ENCODE data around the gene PNPLA5.

The PNPLA5 gene

GRCh38 chr22:43851058-43851978 is 40.5 kb downstream of the PNPLA5 start:
- Histone ChIP-seq H3K36me3 (ENCODE audit: control insufficient read depth, insufficient read depth, low read length, severe bottlenecking) (no peaks in the 10 kb centered on the region), H3K4me3 (ENCODE audit: low read length) (no peak overlapping the region), H3K27me3 (replicated peaks; ENCODE audit: control insufficient read depth, insufficient read depth, low read length) (peaks cover 57% of the 10 kb centered on the region), H3K9ac (ENCODE audit: low read length) (no peak overlapping the region), H3K9me3 (ENCODE audit: control insufficient read depth, low read length) (peaks cover 5% of the 10 kb centered on the region), H3K4me1 (ENCODE audit: control insufficient read depth, insufficient read depth, low read length) (peaks cover 2% of the 10 kb centered on the region)
- no peak for DNase-seq (ENCODE audit: low read depth)

DNA sequence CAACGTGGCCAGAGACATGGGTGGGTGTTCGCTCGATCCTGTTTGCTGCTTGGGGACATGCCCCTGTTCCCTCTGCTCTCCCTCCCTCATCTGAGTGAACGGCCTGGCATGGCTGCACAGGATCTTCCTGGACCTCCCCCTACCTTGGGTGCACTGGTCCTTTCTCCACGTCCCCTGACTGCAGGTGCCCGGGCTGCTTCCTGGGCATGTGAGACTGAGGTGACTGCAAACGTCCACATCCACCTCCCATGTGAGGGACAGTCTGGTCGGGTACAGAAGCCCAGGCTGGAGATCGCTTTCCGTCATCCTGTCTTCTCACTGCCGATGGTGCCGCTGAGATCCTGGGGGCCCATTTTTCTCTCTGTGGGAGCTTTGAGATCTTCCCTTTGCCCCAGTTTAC is 41.3 kb downstream of the PNPLA5 start:
- H3K4me3 ChIP-seq (ENCODE audit: low read length) = no peak overlapping the region
- H3K36me3 ChIP-seq (ENCODE audit: control insufficient read depth, insufficient read depth, low read length, severe bottlenecking) = no peaks in the 10 kb centered on the region
- H3K4me1 ChIP-seq (ENCODE audit: control insufficient read depth, insufficient read depth, low read length) = peaks cover 2% of the 10 kb centered on the region
- DNase-seq (ENCODE audit: low read depth) = no peak
- no peak overlapping the region for H3K9ac ChIP-seq (ENCODE audit: low read length)
- H3K27me3 ChIP-seq (replicated peaks; ENCODE audit: control insufficient read depth, insufficient read depth, low read length) = peaks cover 57% of the 10 kb centered on the region
- no peaks in the 10 kb centered on the region for H3K9me3 ChIP-seq (ENCODE audit: control insufficient read depth, low read length)

GRCh38 chr22:43849731-43850130 is 42.1 kb downstream of the PNPLA5 start:
- Histone ChIP-seq H3K9me3 (ENCODE audit: control insufficient read depth, low read length) (no peaks in the 10 kb centered on the region), H3K4me1 (ENCODE audit: control insufficient read depth, insufficient read depth, low read length) (peaks cover 2% of the 10 kb centered on the region), H3K27me3 (replicated peaks; ENCODE audit: control insufficient read depth, insufficient read depth, low read length) (peaks cover 64% of the 10 kb centered on the region), H3K9ac (ENCODE audit: low read length) (no peak overlapping the region), H3K36me3 (ENCODE audit: control insufficient read depth, insufficient read depth, low read length, severe bottlenecking) (no peaks in the 10 kb centered on the region), H3K4me3 (ENCODE audit: low read length) (no peak overlapping the region)
- DNase-seq (ENCODE audit: low read depth) = no peak

DNA sequence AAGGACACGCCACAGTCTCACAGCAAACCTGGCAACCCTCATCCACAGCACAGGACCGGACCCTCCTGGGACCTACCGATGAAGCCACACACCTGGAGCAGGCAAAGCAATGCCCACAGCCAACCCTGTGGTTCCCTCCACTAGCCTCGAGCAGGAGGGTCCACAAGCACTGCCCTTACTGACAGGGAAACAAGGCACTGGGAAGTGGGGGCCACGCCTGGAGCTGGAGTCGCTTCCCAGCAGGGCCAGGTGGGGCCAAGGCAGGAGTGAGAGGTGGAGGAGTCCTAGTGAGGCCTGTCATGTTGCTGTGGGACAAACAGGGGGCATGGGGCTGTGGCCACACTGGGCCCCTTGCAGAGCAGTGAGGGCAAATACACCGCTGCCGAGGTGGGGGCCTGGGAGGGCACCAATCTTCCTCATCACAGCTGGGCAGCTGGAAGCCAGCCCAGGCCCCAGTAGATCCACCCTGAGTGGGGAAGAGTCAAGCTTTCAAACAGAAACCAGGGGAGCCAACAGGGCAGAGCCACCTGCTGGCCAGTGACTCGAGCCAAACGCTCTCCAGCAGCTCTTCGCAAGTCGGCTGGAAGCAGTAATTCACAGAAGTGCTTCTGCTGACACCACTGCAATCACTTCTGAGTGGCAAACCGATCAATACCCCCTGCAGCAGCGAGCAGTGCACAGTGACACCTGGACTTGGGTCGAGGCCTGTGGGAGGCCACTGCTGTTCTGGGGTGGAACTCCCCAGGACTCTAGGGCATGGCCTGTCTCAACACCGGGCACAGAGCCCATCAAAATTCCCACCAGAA is 43.2 kb downstream of the PNPLA5 start:
- no peak overlapping the region for H3K4me3 ChIP-seq (ENCODE audit: low read length)
- H3K36me3 ChIP-seq (ENCODE audit: control insufficient read depth, insufficient read depth, low read length, severe bottlenecking) = no peaks in the 10 kb centered on the region
- peaks cover 2% of the 10 kb centered on the region for H3K4me1 ChIP-seq (ENCODE audit: control insufficient read depth, insufficient read depth, low read length)
- H3K27me3 ChIP-seq (replicated peaks; ENCODE audit: control insufficient read depth, insufficient read depth, low read length) = peaks cover 74% of the 10 kb centered on the region
- H3K9ac ChIP-seq (ENCODE audit: low read length) = no peak overlapping the region
- peak; percentile 15 for DNase-seq (ENCODE audit: low read depth)
- no peaks in the 10 kb centered on the region for H3K9me3 ChIP-seq (ENCODE audit: control insufficient read depth, low read length)

- Histone ChIP-seq H3K4me3 (ENCODE audit: low read length) (no peak overlapping the region), H3K4me1 (ENCODE audit: control insufficient read depth, insufficient read depth, low read length) (peaks cover 2% of the 10 kb centered on the region), H3K9me3 (ENCODE audit: control insufficient read depth, low read length) (no peaks in the 10 kb centered on the region), H3K9ac (ENCODE audit: low read length) (no peak overlapping the region), H3K36me3 (ENCODE audit: control insufficient read depth, insufficient read depth, low read length, severe bottlenecking) (no peaks in the 10 kb centered on the region), H3K27me3 (replicated peaks; ENCODE audit: control insufficient read depth, insufficient read depth, low read length) (peaks cover 69% of the 10 kb centered on the region)
- DNase-seq (ENCODE audit: low read depth) = no peak
These were observed 44.2 kb downstream of the PNPLA5 start for GRCh38 chr22:43847376-43848289.

- no peak overlapping the region for H3K9ac ChIP-seq (ENCODE audit: low read length)
These were observed 44.8 kb downstream of the PNPLA5 start for GRCh38 chr22:43846966-43847365.

DNA sequence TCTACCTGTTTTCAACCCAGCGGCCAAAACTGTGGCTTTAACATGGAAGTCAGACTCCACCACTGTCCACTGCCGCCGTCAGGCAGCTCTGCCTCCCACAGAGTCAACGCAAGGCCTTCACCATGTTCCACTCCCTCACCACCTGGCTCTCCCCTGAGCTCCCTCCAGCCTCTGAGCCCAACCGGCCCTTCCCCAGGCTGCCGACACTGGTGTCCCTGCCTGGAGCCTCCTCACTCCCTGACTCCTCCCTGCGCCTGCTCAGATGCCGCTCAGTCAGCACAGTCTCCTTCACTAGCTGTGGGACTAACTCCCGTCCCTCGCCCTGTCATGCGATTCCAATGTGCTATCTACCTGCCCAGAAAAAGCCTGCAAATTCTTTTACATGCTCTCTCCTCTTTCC is 45.8 kb downstream of the PNPLA5 start:
- no peaks in the 10 kb centered on the region for H3K36me3 ChIP-seq (ENCODE audit: control insufficient read depth, insufficient read depth, low read length, severe bottlenecking)
- H3K9me3 ChIP-seq (ENCODE audit: control insufficient read depth, low read length) = no peaks in the 10 kb centered on the region
- H3K4me1 ChIP-seq (ENCODE audit: control insufficient read depth, insufficient read depth, low read length) = peaks cover 2% of the 10 kb centered on the region
- peaks cover 59% of the 10 kb centered on the region for H3K27me3 ChIP-seq (replicated peaks; ENCODE audit: control insufficient read depth, insufficient read depth, low read length)
- H3K9ac ChIP-seq (ENCODE audit: low read length) = no peak overlapping the region
- DNase-seq (ENCODE audit: low read depth) = no peak
- H3K4me3 ChIP-seq (ENCODE audit: low read length) = no peak overlapping the region

More at GRCh38 chr22:43846966-43847365, 44.8 kb downstream of the PNPLA5 start:
- H3K4me3 ChIP-seq (ENCODE audit: low read length) = no peak overlapping the region
- H3K4me1 ChIP-seq (ENCODE audit: control insufficient read depth, insufficient read depth, low read length) = peaks cover 2% of the 10 kb centered on the region
- H3K9me3 ChIP-seq (ENCODE audit: control insufficient read depth, low read length) = no peaks in the 10 kb centered on the region
- peaks cover 65% of the 10 kb centered on the region for H3K27me3 ChIP-seq (replicated peaks; ENCODE audit: control insufficient read depth, insufficient read depth, low read length)
- H3K36me3 ChIP-seq (ENCODE audit: control insufficient read depth, insufficient read depth, low read length, severe bottlenecking) = no peaks in the 10 kb centered on the region
- DNase-seq (ENCODE audit: low read depth) = no peak

- no peaks in the 10 kb centered on the region for H3K9me3 ChIP-seq (ENCODE audit: control insufficient read depth, low read length)
- no peaks in the 10 kb centered on the region for H3K36me3 ChIP-seq (ENCODE audit: control insufficient read depth, insufficient read depth, low read length, severe bottlenecking)
- no peak overlapping the region for H3K9ac ChIP-seq (ENCODE audit: low read length)
- DNase-seq (ENCODE audit: low read depth) = no peak
- peaks cover 2% of the 10 kb centered on the region for H3K4me1 ChIP-seq (ENCODE audit: control insufficient read depth, insufficient read depth, low read length)
- peaks cover 54% of the 10 kb centered on the region for H3K27me3 ChIP-seq (replicated peaks; ENCODE audit: control insufficient read depth, insufficient read depth, low read length)
- no peak overlapping the region for H3K4me3 ChIP-seq (ENCODE audit: low read length)
These were observed 47.0 kb downstream of the PNPLA5 start for GRCh38 chr22:43844560-43845545.

- H3K9me3 ChIP-seq (ENCODE audit: control insufficient read depth, low read length) = no peaks in the 10 kb centered on the region
- H3K9ac ChIP-seq (ENCODE audit: low read length) = no peak overlapping the region
- peaks cover 45% of the 10 kb centered on the region for H3K27me3 ChIP-seq (replicated peaks; ENCODE audit: control insufficient read depth, insufficient read depth, low read length)
- no peak overlapping the region for H3K4me3 ChIP-seq (ENCODE audit: low read length)
- no peaks in the 10 kb centered on the region for H3K36me3 ChIP-seq (ENCODE audit: control insufficient read depth, insufficient read depth, low read length, severe bottlenecking)
- peaks cover 2% of the 10 kb centered on the region for H3K4me1 ChIP-seq (ENCODE audit: control insufficient read depth, insufficient read depth, low read length)
- DNase-seq (ENCODE audit: low read depth) = no peak
These were observed 47.9 kb downstream of the PNPLA5 start for GRCh38 chr22:43843783-43844530.

All from adipocyte (in vitro differentiated cells).